ENCODE measurements around the gene ADNP.

ADNP gene

DNA sequence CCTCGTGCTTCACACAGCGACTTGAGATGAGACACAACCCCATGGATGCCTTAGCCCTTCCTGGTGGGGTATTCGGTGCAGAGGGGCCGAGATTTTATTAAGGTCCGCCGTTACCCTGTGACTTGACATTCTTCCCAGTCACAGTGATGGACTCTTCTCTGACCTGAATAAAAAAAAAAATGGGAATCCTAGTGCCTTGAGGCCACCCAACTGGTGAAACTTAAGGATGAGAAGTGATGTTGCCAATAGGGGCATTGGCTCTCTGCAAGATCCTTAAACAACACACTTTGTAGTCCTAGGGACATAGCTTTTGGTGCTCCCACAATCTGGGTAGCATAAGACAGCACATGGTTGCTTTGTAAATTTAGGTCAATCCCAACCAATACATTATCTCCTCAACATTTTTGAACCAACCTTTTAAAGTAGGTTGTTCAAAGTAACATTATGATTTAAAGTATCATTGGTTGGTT lies 814 bp upstream of the ADNP start:
- DNase-seq, result no peak

DNA sequence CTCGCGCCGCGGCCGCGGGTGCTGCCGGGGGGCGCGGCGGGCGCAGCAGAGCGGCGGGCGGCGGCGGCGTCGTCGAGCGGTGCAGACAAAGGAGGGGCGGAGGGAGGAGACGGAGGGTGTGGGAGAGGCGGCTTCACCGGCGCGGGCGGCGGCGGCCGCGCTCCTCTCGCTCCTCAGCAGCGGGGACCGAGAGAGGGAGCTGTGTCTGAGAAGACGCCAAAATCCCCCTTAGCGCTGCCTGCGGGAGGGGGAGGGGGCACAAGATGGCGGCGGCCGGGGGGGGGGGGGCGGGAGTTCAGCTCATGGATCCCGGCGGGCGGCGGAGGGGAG lies 296 bp downstream of the ADNP start:
- no peak for DNase-seq

DNA sequence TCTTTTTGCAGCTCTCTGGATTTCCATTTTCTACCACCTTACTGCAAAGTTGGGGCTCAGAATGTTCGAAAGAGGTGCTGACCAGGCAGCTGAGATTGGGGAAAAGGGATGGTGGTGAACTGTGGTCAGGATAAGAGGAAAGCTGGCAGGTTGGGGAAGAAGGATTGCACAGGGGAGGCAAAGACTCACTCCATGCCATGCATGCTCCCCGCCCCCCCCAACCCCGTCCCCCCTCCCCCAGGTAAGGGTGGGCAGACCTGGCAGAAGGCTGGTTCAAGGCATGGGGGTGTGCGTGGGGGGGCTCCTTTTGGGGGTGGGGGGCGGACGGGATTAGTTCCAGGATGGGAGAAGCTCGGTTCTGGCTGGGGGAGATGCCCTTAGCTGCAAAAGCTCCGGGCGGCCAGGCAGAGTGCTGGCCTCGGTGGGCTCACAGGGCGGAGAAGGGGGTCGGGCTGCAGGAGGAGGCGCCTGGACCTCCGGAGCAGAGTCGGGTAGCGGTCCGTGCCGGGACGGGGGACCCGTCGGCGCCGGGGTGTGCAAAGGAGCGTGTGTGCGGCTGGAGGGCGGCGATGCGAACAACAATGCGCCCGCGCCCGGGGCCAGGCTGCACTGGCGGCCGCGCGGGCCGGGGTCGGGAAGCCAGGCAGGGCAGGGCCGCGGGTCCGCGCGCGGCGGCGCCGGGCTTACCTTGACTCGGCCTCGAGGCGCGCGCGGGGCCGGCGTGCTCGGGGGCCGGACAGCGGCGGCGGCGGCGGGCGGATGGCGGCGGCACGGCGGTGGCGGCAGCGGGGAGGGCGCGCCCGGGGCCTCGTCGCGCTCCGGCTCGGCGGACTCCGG lies 880 bp downstream of the ADNP start:
- no peak for DNase-seq

DNA sequence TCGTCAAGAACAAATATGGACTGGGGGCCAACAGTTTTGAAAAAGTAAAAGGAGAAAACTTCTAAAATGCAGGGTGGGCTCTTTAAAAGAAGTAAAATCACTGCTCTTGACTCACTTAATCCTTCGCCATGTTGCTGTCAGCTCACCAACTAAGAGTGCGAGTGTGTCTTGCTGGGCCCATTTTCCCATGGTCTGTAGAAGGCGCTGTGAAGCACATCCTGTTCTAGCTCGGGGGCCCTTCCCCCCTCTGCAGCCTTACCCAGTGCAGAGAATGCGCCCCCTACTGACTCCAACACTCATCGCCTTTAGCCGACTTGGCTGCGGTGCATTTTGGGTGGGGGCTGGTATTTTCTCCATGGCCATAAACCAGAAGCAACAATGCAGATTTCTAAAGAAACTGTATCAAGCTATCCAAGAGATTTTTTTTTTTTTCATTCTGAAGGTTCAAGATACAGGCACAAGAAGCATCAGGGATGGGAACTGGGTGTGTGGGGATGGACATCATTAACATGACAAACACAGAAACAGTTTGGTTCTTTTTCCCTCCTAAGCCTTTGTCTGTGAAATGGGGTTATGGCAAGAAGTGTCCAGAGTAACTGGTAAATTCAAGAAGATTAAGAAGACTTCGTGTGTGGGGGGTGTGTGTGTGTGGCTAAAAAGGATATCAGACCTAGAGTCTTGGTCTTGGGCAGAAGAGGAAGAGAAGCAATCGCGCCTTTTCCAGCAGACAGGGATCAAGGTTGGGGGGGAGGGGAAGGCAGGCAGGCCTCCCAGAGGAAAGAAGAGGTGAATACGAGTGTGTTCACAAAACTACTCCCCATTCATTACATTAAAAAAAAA lies 1.7 kb downstream of the ADNP start:
- DNase-seq, result peak; percentile 78 to 90

DNA sequence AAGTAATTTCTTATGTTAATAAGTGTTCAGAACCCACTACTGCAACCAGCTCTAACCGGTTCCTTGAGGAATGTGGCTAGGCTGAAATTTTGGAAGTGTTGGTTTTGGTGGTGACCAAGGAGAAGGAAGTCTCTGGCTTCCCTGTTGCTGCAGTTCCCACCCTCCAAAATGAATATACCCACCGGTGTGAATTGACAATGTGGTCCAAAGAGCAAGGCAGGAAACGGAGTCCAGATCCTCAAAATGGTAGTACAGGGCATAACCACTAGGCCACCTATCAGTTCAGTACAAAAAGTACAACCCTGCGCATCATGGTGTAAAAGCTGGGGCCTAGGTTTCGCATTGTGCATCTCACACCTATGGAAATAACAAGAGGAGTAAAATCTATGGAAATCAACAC lies 2.8 kb downstream of the ADNP start:
- no peak for DNase-seq

DNA sequence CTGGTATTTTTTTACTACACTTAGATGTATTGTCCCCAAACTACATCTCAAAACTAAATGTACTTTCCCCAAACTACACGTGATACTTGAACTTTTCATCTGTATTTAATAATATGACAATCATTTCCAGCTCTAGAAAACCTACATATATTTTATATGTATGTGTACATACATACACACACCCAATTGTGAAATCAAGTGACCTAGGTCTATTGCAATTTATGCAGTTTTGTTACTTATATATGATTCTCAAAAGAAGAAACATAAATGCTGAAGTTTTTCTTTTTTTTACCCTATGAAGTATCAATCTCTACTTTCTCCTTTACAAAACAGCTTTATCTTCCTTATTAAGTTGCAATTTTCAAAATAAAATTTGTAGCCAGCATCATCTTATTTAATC lies 4.7 kb downstream of the ADNP start:
- no peak for DNase-seq

DNA sequence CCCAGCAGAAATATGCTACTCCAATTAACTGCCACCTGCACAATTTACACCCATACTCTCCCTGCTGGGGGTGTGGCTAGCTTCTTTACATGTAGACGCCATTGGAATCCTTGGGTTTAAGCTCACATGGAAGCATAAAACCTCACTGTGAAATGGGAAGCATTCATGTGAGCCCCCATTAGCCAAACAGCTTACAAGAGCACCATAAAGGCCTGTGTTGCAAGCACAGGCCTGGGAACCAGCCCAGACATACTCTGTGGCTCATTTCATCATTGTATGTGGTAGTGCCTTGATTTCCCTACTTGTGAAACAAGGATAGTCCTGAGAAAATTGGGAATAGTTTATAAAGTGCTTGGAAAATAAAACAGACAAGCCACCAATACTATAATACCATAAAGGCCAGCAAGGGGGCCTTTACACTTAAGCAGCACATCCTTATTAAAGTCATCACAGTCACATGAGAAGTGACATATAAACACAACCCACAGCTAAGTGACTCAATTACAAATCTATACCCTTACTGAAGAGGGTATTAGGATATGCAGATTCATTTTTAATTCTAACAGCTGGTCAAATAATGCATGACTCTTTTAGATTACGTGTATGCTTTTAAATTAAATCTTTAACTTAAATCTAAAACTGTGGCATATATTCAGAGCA lies 6.8 kb downstream of the ADNP start:
- no peak for DNase-seq

DNA sequence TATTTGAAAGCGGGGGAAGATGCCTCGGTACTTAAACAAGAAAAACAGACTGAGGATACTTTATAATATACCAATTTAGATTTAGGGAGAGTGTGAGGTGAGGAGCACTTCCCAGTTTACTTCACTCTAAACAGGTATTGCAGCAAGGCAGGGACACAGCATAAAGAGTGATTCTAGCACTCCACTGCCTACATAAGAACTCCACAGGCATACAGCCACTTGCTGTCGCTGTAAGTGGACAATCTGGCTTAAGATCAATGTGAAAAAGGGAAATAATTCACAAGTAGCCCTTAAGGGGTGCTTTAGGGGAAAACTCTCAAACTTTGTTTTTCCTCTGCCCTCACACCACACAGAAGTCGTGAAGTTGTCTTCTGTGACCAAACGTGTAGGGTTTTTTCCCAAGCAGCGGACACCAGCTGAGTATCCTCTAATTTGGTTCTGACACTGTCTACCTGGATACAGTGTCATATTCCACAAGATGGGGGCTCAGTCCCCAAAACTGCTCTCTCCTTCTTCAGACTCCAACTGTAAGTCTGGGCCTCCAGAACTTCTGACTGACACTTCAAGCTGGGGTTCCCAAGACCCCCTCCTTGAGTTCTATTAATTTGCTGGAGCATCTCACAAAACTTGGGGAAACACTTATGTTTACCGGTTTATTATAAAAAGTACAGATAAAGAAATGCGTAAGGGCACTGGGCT lies 9.3 kb downstream of the ADNP start:
- DNase-seq, result no peak

DNA sequence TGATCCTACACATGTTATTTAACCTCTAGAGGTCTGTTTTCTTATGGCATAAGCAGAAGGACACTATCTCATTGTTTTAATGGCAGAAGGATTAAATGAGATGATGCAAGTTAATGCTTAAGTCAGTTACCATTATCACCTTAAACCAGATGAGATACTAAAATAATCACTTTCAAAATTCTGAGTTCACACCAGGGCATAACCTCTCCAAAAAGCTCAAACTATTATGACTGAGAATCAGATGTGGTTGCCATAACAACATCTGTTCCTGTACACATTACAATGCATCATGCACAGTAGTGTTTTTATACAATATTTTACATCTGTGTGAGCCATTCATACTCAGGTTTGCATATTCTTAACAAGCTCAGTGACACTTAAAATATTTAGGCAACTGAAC lies 10.2 kb downstream of the ADNP start:
- DNase-seq, result no peak

DNA sequence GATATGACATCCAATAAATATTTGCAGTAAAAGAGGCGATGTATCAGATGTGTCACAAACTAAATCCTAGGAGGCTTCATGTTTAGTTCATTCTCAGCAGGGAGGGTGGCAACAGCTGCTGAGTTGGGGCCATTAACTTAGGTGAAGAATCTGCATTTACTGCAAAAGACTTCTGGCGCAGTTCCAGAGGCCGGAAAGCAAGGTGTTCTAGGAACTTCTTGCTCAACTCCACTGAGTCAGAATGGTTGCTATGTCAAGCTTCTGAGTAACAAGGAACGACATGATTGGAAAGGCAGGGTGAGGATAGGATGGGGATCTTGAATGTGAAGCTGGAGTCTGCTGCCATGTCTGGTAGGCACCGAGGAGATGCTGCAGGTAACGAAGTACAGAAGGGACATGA lies 11.7 kb downstream of the ADNP start:
- no peak for DNase-seq

DNA sequence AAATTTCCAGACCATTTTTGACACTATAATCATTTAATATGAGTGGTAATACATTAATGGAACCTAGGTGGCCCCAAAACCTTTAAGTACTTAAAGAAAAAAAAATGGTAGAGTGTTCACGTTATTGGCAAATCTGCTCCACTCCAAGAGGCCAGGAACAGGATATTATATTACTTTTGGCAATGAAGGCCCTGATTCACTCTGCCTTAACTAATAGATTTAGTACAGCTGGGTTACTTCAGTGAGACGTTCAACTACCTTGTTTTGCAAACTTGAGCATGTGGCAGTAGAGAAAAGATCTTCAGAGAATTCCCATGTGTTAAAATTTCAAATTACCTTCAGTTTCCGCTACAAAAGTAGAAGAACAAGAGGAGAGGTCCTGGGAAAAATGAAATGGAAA lies 12.8 kb downstream of the ADNP start:
- no peak for DNase-seq

DNA sequence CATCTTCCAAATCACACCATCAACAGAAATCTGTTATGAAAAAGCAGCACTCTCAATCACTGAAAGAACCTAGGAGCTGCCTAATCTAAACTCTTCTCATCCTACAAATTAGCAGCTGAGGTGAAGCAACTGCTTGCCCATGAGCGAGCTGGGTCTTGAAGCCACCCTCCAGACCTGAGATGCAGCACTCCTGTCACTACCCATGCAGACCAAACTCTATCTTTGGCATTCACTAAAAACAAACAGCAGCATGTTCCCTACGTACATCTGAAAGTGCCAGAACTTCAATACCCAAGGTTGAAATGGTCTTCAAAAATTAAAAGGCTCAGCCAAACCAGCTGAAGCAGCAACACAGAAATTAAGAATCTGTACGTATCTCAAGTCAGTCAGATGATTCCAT lies 14.3 kb downstream of the ADNP start:
- no peak for DNase-seq

DNA sequence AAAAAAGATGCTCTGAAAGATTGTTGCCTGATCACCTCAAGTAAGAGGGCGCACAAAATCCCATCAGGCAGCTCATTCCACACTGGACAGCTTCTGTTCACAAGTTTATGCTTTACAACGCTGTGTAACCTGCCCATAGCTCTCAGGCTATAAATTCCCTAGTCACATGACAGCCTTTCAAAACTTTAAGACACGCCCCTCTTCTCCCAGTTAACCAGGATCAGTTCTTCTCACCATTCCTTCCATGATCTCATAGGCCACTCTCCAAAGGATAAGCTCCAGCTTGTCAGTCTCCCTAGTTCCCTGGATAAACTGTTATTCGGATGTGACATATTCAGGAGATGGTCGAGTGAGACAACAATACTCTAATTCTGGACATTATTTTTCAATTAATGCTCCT lies 15.0 kb downstream of the ADNP start:
- DNase-seq, result no peak

DNA sequence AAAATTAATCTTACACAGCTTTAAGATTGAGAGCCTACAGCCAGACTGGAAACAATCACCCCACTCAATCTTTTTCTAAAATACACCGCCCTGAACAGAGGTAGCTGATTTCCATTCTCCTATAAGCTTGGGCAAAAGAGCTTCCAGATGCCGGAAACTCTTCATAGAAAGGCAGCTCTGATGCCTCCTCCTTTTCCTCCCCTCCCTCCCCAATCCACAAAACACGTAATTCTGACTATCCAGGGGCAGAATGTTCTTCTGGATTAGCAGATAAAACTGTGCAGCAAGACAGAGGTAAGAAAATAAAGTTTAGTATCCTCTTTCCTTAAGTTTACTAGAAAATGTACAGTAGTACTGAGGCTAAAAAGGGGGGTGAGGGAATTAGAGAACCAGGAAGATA lies 15.8 kb downstream of the ADNP start:
- DNase-seq, result no peak

DNA sequence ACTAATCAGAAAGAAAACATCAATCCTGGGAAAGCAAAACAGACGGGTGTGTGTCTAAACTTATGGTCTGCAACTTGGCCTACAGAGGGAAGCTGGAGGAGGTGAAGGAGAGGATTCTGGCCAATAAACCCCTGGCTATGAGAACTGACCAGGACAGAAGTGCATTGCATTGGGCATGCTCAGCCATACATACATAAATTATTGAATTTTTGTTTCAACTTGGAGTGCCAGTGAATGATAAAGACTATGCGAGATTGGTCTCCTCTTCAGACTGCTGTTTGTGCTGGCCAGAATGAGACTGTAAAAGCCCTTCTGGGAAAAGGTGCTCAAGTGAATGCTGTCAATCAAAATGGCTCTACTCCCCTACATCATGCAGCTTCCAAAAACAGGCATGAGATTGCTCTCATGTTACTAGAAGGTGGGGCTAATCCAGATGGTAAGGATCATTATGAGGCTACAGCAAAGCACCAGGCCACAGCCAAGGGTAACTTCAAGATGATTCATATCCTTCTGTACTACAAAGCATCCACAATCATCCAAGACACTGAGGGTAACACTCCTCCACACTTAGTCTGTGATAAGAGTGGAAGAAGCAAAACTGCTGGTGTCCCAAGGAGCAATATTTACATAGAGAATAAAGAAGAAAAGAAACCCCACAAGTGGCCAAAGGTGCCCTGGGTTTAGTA lies 17.4 kb downstream of the ADNP start:
- no peak for DNase-seq

DNA sequence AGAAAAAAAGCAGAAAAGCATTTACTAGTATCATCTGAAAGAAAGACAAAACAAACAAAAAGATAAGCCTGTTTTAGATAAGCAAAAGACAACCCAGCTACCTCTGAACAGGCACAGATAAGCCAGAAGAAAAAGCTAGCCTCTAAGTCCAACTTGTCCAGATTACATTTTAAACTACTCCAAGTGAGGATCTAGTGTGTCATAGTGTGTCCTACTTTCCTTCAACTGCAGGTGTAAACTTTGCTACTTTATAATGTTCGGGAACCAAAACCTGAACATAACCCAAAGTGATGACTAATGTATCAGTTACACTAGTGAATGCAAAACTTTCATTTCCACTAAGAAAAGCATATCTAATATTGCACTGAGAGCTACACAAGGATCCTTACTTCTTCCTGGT lies 19.5 kb downstream of the ADNP start:
- DNase-seq, result no peak

DNA sequence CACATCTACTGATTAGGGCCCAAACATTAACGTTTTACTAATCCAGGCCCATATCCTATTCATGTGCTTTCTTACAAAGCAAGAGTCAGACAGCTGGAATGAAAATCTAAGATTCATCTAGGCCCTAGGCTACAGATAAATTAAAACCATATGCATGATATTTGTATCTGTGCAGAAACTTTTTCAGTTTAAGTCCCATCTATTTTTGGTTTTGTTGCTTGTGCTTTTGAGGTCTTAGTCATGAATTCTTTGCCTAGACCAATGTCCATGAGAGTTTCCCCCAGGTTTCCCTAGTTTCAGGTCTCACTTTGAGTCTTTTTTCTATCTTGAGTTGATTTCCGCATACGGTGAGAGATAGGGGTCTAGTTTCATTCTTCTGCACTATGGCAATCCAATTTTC lies 20.2 kb downstream of the ADNP start:
- no peak for DNase-seq

DNA sequence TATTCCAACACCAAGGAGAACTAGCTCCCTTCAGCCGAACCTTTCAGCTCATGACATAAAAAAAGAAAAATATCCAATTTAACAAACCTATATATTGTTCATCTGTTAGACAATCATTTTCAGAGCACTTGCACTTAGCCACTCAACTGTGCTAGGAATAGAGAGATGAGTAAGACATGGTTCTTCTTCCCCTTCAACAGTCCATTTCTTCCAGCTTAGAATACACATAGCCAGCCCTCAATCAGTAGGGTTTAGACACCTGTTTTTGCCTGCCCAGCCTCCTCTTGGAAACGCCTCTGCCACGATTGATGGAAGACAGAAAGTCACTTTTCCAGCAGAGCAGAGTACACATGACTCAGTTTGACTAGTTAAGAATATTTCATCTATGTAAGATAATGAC lies 21.8 kb downstream of the ADNP start:
- no peak for DNase-seq

DNA sequence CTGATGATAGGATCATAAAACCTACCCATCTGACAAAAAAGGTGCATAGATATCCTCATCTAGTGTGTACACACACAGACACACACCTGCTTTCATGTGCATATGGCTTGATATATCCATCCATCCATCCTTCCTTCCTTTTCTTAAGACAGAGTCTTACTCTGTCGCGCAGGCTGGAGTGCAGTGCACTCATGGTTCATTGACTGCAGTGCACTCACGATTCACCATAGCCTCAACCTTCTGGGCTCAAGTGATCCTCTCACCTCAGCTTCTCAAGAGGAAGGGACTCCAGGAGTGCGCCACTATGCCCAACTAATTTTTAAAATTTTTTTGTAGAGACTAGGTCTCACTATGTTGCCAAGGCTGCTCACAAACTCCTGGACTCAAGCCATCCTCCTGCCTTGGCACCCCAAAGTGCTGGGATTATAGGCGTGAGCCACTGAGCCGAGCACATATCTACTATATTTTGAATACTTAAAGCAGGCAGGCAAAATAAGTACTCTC lies 27.1 kb downstream of the ADNP start:
- no peak for DNase-seq

DNA sequence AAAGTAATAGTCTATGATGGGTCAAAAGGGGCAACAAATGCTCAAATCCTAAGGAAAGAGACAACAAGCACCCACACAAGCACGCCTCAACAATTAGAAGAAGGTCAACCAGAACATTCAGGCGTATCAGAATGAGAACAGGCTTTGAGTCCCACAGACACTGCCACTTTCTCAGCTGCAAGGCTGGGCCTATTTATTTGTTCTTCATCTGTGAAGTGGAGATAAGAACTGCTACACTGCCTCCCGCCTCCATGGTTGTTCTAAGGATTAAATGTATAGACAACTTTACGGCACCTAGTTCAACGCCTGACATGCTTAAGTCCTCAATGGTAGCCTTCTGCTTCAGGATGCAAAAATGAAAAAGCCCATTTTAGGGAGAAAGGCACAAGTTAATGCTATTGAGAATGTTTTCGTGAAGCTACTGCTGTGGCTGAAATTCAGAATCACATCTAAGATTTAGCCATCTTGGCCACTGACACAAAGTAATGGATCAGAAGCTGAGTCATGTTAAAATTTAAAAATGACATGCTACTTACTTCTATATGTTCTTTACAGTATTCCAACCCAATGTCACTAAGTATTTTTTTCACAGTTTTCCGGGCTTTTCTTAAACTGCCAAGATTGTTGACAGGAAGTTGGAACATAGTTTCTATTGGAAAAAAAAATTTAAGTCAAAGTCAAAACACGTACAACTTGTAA lies 27.7 kb downstream of the ADNP start:
- DNase-seq, result no peak

DNA sequence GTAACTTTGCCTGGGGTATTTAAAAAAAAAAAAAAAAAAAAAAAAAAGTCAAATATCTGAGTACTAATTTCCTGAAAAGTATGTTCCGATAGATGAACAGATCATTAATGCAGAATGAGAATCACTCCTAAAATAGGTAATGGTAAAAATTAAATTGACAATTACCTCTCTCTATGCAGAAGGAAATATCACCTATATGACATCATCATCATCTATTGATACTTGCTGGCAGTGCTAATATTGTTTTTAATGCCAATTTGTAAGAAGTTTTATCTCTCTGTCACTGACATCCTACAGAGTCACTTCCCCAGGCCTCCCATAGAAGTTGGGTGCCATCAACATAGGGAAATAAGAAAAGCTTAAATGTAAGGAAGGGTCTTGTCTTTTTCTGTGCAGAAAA lies 29.9 kb downstream of the ADNP start:
- no peak for DNase-seq

DNA sequence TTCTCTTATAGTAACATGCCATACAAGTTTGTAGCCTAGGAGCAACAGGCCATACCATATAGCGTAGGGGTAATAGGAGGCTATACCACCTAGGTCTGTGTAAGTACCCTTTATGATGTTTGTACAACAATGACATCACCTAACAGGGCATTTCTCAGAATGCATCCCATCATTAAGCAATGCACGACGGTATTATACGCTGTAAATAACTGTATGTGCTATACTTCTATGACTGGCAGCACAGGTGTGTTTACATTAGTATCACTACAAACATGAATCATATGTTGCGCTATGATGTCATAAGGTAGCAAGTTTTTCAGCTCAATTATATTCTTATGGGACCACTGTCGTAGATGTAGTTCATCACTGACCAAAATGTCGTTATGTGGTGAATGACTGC lies 31.0 kb downstream of the ADNP start:
- no peak for DNase-seq

Data from stimulated activated CD4-positive, alpha-beta T cell treated with anti-CD3 and anti-CD28 coated beads, Interleukin-4, amount 100 ng/mL, for 4 hours (primary cell).